Panc1 (cell line): ENCODE data around the gene AGBL4. TPM values are rescaled to one million over a fixed set of nuclear protein-coding genes. Genes with fewer than 3 reads are reported as not detected.

Source experiments
- ATAC-seq: fragments of 200-7000 bp; cut with Tn5 transposase; 2 replicates; pipeline ENCODE4 v1.9.1; 2020; ENCODE audit warnings: mild to moderate bottlenecking, moderate library complexity
- BruUV-seq: library from RNA; stranded (reverse); fragments of 400-500 nt; replicated peaks from 2 replicates; lab custom pipeline; 2021; lab: Mats Ljungman, UMichigan
- CTCF ChIA-PET: fragments of 300-600 bp; sonication (Branson Sonifier 250); formaldehyde crosslinking; loops from one replicate; lab custom pipeline; 2022; ENCODE audit warnings: antibody characterized with exemption; lab: Charles Lee
- POLR2A ChIA-PET: fragments of 300-600 bp; sonication (Branson Sonifier 250); formaldehyde crosslinking; loops from one replicate; lab custom pipeline; 2022; ENCODE audit warnings: antibody characterized with exemption; lab: Charles Lee
- DNase-seq: peaks from one replicate; pipeline ENCODE4 v3.0.0-alpha.2; 2010; ENCODE audit warnings: low read depth, low spot score
- H3K27ac ChIP-seq: 2 replicates; pipeline ENCODE4 v1.5.1; 2011; ENCODE audit warnings: mild to moderate bottlenecking, low read length, inconsistent platforms
- H3K27me3 ChIP-seq: fragments of 200-500 bp; sonication (Bioruptor generic); 2 replicates; pipeline ENCODE4 v1.6.0; 2014; ENCODE audit warnings: low read length, inconsistent platforms; ENCODE audit not compliant: control insufficient read depth, insufficient read depth
- H3K36me3 ChIP-seq: fragments of 200-500 bp; sonication (Bioruptor generic); 2 replicates; pipeline ENCODE4 v1.5.1; 2014; ENCODE audit warnings: inconsistent platforms, mild to moderate bottlenecking, low read length, moderate library complexity; ENCODE audit not compliant: control insufficient read depth, insufficient read depth
- H3K4me1 ChIP-seq: 2 replicates; pipeline ENCODE4 v1.5.1; 2011; ENCODE audit warnings: inconsistent platforms, mild to moderate bottlenecking, low read length, moderate library complexity; ENCODE audit not compliant: control insufficient read depth, insufficient read depth
- H3K4me3 ChIP-seq, 2 experiments: 2 replicates each; pipeline ENCODE4 v1.5.1; 2011 to 2012; ENCODE audit warnings: low read depth in 2 of 2, low read length in 2 of 2, mild to moderate bottlenecking in 2 of 2, inconsistent platforms in 1 of 2, moderate library complexity in 1 of 2
- H3K9me3 ChIP-seq: fragments of 200-500 bp; sonication (Bioruptor generic); 2 replicates; pipeline ENCODE4 v1.5.1; 2014; ENCODE audit warnings: low read depth, mild to moderate bottlenecking, inconsistent platforms, low read length, moderate library complexity; ENCODE audit not compliant: control insufficient read depth, insufficient read depth
- CTCF ChIP-seq: fragments of 450-650 bp; IDR thresholded peaks from 2 replicates; pipeline ENCODE4 v1.5.1; 2017; ENCODE audit warnings: mild to moderate bottlenecking
- POLR2AphosphoS5 ChIP-seq: IDR thresholded peaks from 2 replicates; pipeline ENCODE4 v1.6.1; 2012; ENCODE audit warnings: mild to moderate bottlenecking, low read depth, low read length, moderate library complexity
- SIN3A ChIP-seq: IDR thresholded peaks from 2 replicates; pipeline ENCODE4 v1.6.1; 2012; ENCODE audit warnings: low read depth, mild to moderate bottlenecking, low read length, moderate library complexity, borderline replicate concordance; ENCODE audit not compliant: insufficient read depth
- TCF7L2 ChIP-seq: IDR thresholded peaks from 2 replicates; pipeline ENCODE4 v1.6.1; 2011; ENCODE audit warnings: mild to moderate bottlenecking, low read depth, low read length, inconsistent platforms
- in situ Hi-C: cut with HindIII; loops from 2 replicates; pipeline ENCODE4 v1.10.0; 2016; ENCODE audit warnings: low sequenced_read_pairs, low pct_unique_long_range_greater_than_20kb
- intact Hi-C: fragments of 100-400 bp; cut with micrococcal nuclease; formaldehyde crosslinking; loops from one replicate; pipeline ENCODE4 v1.10.0; 2022; ENCODE audit not compliant: unreplicated experiment
- total RNA-seq: library from RNA; stranded (reverse); gene quantifications from one replicate; pipeline ENCODE4 v1.2.1, GENCODE V29; 2021; ENCODE audit not compliant: unreplicated experiment
- TF ChIP-seq, protein P1 (sequence below), 2 experiments: IDR thresholded peaks; 2 replicates each; pipeline ENCODE4 v1.6.1; 2011 to 2012; ENCODE audit warnings: low read depth in 2 of 2, control low read depth in 1 of 2, low read length in 1 of 2, mild to moderate bottlenecking in 1 of 2, moderate library complexity in 1 of 2; ENCODE audit not compliant: insufficient read depth in 1 of 2

AGBL4 gene
- total RNA-seq, 1 experiment from 2014 or later, result not detected

DNA sequence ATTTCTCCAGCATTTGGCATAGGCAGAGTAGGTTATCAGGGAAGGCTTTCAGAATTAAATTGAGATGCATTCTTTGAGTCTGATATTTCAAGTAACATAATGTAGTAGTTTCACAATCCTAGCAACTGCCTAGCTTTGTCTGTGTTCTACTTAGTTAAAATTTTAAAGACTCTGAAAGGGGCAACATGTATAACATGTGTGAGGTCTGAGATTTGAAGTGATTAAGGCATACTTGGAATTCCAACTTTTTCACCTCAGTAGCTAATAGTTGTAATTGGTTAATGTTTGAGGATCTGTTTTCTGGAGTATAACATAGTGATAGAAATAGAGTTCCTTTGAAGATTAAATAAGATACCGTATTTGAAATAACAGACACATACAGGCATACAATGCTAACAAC, 911.8 kb downstream of the AGBL4 start:
- ATAC-seq (no peak), DNase-seq (no peak)
- intact Hi-C loops, result no loop called here
- H3K27me3 ChIP-seq, result no peaks in the 10 kb centered on the region
- no peak overlapping the region for H3K4me3 ChIP-seq
- H3K4me1 ChIP-seq, result no peaks in the 10 kb centered on the region
- no peaks in the 10 kb centered on the region for H3K9me3 ChIP-seq
- TF ChIP-seq SIN3A, result no peak
- no peak for TF ChIP-seq CTCF
- no peak for TF ChIP-seq TCF7L2
- TF ChIP-seq, protein P1, sequence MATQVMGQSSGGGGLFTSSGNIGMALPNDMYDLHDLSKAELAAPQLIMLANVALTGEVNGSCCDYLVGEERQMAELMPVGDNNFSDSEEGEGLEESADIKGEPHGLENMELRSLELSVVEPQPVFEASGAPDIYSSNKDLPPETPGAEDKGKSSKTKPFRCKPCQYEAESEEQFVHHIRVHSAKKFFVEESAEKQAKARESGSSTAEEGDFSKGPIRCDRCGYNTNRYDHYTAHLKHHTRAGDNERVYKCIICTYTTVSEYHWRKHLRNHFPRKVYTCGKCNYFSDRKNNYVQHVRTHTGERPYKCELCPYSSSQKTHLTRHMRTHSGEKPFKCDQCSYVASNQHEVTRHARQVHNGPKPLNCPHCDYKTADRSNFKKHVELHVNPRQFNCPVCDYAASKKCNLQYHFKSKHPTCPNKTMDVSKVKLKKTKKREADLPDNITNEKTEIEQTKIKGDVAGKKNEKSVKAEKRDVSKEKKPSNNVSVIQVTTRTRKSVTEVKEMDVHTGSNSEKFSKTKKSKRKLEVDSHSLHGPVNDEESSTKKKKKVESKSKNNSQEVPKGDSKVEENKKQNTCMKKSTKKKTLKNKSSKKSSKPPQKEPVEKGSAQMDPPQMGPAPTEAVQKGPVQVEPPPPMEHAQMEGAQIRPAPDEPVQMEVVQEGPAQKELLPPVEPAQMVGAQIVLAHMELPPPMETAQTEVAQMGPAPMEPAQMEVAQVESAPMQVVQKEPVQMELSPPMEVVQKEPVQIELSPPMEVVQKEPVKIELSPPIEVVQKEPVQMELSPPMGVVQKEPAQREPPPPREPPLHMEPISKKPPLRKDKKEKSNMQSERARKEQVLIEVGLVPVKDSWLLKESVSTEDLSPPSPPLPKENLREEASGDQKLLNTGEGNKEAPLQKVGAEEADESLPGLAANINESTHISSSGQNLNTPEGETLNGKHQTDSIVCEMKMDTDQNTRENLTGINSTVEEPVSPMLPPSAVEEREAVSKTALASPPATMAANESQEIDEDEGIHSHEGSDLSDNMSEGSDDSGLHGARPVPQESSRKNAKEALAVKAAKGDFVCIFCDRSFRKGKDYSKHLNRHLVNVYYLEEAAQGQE (IDR thresholded peaks at IDR 0.05; ENCODE audit: insufficient read depth in 1 of 2, low read depth in 2 of 2, low read length in 1 of 2), result no peak
- TF ChIP-seq POLR2AphosphoS5, result no peak
- in situ Hi-C loops, result no loop called here
- ChIA-PET POLR2A (no interaction called here), CTCF (no interaction called here)
- BruUV-seq, result no TSS peak
- no peaks in the 10 kb centered on the region for H3K36me3 ChIP-seq
- H3K27ac ChIP-seq, result no peak overlapping the region

DNA sequence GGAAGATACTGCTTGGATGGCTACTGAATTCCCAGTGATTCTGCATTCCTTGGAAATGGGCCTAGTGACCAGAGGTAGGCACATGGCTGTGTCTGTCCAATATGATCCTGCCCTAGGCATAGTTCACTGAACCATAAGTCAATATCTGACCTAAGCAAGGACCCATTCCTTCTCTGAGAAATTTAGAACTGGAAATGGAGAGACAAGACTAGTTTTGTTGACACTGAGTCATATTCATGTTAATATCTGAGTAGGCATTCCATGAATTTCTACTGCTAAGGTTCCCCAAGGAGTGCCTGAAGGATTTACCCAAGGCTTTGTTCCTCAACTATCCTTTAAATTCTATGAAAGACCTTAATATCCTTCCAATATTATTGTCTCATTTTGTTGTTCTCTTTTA, 917.3 kb downstream of the AGBL4 start:
- Histone ChIP-seq H3K9me3 (no peaks in the 10 kb centered on the region), H3K27ac (no peak overlapping the region), H3K4me3 (no peak overlapping the region), H3K4me1 (no peaks in the 10 kb centered on the region), H3K36me3 (no peaks in the 10 kb centered on the region), H3K27me3 (no peaks in the 10 kb centered on the region)
- no peak for DNase-seq
- ATAC-seq, result no peak
- intact Hi-C loops, result no loop called here
- in situ Hi-C loops, result no loop called here
- no TSS peak for BruUV-seq
- ChIA-PET POLR2A (no interaction called here), CTCF (no interaction called here)
- TF ChIP-seq TCF7L2, result no peak
- TF ChIP-seq POLR2AphosphoS5, result no peak
- TF ChIP-seq, protein P1 (IDR thresholded peaks at IDR 0.05; ENCODE audit: insufficient read depth in 1 of 2, low read depth in 2 of 2, low read length in 1 of 2), result no peak
- no peak for TF ChIP-seq SIN3A
